Measurements from ENCODE around the gene TNFRSF8. TPM values are rescaled to one million over a fixed set of nuclear protein-coding genes. Genes with fewer than 3 reads are reported as not detected.

The TNFRSF8 gene
- total RNA-seq, 1 donor from 2014 or later = 0.18 TPM

DNA sequence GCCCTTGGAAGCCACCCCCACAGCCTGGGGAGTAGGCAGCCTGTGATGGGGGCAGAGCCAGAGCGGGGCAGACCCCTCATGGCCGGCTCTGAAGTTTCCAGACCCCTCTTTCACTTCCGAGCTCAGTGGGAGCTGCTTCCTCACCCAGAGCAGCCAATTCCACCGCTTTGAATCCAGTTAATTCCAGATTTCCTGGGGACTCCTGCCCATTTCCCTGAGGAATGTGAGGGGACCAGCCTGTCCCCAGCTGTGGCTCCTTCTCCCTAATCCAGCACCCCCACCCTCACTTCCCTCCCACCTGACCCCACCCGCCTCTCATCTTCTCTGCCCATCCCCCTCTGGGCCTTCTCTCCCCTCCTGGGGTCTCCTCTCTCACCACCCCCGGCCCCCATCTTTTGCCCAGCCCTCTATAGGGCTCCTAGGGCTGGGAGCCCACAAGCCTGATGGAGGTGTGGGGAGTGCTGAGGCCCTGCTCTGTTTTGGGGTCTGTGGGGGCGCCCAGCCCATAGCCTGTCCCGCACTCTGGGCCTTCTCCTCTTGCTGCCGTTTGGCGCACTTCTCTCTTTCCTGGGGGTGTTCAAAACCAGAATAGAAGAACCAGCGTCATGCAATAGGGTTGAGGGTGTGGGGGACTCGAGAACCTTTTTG lies 77.5 kb downstream of the TNFRSF8 start:
- DNase-seq (ENCODE audit: extremely low read depth, low read depth, low spot score) = no peak

DNA sequence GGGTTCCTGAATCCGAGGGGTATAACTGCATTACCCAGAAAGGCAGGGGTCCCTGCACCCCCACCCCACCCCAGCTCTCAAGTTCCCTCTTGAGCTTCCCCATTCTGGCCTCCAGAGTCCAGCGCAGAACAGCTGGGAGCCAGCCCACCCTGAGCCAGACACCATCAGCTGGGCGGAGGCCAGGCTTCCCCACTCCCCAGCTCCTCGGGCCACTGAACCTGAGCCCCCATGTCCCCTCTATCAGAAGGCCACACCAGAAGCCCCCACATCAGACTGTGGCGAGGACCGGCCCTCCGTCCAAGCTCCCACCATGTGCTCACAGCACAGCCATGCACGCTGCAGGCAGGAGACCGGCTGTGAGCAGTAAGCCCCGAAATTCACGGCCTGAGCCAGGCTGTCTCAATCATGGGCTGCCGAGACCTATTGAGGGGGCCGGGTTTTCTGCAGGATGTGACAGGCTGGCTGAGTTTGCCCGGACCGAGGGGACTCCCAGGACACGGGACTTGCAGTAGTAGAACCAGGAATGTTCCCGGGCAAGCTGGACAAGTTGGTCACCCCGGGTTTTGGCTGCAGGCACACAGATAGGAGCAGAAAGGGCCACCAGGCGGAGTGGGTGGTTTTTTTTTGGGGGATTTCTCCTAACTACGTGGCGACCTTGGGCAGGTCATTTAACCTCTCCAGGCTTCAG lies 78.2 kb downstream of the TNFRSF8 start:
- DNase-seq (ENCODE audit: extremely low read depth, low read depth, low spot score) = no peak

DNA sequence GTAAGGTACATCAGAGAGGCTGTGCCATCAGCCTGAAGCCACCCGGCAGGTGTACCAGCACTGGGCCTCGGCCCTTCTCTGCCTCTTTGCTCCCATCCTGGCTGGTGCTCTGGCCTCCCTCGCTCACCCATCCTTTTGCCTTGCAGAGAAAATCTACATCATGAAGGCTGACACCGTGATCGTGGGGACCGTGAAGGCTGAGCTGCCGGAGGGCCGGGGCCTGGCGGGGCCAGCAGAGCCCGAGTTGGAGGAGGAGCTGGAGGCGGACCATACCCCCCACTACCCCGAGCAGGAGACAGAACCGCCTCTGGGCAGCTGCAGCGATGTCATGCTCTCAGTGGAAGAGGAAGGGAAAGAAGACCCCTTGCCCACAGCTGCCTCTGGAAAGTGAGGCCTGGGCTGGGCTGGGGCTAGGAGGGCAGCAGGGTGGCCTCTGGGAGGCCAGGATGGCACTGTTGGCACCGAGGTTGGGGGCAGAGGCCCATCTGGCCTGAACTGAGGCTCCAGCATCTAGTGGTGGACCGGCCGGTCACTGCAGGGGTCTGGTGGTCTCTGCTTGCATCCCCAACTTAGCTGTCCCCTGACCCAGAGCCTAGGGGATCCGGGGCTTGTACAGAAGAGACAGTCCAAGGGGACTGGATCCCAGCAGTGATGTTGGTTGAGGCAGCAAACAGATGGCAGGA lies 79.2 kb downstream of the TNFRSF8 start:
- no peak for DNase-seq (ENCODE audit: extremely low read depth, low read depth, low spot score)

DNA sequence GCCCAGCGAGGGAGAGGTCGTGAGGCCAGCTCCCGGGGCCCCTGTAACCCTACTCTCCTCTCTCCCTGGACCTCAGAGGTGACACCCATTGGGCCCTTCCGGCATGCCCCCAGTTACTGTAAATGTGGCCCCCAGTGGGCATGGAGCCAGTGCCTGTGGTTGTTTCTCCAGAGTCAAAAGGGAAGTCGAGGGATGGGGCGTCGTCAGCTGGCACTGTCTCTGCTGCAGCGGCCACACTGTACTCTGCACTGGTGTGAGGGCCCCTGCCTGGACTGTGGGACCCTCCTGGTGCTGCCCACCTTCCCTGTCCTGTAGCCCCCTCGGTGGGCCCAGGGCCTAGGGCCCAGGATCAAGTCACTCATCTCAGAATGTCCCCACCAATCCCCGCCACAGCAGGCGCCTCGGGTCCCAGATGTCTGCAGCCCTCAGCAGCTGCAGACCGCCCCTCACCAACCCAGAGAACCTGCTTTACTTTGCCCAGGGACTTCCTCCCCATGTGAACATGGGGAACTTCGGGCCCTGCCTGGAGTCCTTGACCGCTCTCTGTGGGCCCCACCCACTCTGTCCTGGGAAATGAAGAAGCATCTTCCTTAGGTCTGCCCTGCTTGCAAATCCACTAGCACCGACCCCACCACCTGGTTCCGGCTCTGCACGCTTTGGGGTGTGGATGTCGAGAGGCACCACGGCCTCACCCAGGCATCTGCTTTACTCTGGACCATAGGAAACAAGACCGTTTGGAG lies 80.0 kb downstream of the TNFRSF8 start:
- DNase-seq (ENCODE audit: extremely low read depth, low read depth, low spot score) = no peak

DNA sequence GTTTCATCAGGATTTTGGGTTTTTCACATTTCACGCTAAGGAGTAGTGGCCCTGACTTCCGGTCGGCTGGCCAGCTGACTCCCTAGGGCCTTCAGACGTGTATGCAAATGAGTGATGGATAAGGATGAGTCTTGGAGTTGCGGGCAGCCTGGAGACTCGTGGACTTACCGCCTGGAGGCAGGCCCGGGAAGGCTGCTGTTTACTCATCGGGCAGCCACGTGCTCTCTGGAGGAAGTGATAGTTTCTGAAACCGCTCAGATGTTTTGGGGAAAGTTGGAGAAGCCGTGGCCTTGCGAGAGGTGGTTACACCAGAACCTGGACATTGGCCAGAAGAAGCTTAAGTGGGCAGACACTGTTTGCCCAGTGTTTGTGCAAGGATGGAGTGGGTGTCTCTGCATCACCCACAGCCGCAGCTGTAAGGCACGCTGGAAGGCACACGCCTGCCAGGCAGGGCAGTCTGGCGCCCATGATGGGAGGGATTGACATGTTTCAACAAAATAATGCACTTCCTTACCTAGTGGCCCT lies 80.6 kb downstream of the TNFRSF8 start:
- DNase-seq (ENCODE audit: extremely low read depth, low read depth, low spot score) = no peak

DNA sequence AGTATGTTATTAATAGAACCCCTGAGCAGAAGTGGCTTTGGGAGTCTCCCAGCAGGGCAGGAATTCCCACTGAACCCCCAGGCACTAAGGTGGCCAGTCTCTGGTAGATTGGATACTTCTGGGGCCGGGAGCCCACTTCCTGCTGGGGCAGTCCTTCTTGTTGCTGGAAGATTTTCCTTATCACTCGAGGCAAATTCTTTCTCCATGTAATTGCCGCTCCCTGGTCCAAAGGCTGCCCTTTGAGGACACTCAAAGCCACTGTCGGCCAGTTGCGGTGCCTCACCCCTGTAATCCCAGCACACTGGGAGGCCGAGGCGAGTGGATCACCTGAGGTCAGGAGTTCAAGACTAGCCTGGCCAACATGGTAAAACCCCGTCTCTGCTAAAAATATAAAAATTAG lies 81.1 kb downstream of the TNFRSF8 start:
- no peak for DNase-seq (ENCODE audit: extremely low read depth, low read depth, low spot score)

DNA sequence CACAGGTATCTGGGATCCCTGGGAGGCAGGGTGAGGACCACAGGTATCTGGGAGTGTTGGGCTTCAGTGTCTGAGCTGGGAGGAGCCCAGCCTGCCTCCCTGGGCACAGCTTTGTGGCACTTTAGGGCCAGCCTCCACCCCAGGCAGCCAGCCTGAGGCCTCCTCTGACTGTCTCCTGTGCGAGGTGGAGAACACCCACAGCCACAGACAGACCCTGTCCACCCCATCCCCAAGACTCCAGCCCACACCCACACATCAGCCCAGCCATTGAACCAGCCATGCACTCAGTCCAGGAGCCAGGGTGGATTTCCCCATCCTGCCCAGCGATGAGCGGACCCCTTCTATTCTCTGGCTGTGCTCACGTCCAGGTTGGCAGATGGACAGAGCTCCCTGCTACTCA lies 81.9 kb downstream of the TNFRSF8 start:
- DNase-seq (ENCODE audit: extremely low read depth, low read depth, low spot score) = no peak

DNA sequence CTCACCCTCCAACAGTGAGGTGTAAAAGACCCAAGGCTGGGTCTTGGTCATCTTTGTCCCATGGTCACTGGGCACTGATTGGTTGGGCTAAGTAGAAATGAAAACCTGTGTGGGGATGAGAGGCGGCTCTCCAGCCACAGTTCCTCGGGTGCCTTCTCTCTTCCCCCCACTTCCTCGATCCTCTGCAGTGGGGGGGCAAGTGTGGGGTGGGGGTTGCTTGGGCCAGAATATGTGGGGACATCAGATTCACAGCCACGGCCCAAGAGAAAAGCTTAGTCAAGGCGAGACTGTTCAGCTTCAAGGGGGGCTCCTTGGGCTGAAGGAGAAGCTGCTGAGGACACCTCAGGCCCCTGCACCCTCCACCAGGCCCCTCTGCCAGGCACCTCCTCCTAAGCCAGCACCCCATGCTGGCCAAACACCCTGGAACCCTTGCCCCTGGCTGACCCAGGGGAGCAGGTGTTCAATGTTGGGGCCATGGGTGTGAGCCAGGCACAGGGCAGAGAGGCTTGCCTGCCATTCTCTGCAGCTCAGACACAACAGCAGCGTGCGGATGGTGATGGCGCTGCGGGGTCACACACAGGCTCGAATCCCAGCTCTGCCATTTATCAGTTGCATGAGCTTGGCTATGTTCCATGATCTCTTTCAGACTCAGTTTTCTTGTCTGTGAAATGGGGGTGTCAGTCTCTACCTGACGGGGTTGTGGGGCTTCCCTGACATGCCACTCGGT lies 82.7 kb downstream of the TNFRSF8 start:
- DNase-seq (ENCODE audit: extremely low read depth, low read depth, low spot score) = no peak

DNA sequence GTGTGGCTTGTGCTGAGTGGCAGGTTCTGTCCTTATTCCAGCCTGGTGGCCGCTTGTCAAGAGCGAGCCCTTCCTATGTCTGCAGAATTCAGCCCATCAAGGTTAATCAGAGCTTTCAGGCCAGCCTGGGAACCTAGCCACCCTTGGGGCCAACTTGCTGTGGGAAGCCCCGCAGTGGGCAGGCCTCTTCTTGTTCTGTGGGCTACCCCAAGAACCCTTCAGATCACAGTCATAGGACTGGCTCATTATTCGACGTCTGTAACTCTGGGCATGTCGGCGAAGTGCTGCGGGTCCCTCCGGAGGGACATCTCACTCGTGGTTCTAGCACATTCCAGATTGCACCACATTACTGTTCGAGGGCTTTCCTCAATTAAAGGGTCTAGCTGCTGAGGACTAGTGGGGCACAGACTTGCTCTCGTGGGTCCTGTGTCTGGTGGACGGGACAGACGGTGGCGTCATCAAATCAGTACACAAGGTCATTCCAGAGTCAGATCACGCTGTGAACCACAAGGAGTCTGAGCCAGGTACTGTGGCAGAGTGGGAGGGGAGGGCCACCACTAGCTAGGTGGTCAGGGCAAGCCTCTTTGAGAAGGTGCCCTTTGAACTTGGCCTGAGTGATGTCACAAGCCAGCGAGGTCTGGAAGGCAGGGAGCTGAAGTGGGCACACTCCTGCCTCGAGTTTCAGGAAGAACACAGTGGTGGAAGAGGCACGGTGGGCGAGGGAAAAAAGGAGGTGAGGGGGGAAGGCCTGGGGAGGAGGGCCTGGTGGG lies 83.4 kb downstream of the TNFRSF8 start:
- DNase-seq (ENCODE audit: extremely low read depth, low read depth, low spot score) = no peak

DNA sequence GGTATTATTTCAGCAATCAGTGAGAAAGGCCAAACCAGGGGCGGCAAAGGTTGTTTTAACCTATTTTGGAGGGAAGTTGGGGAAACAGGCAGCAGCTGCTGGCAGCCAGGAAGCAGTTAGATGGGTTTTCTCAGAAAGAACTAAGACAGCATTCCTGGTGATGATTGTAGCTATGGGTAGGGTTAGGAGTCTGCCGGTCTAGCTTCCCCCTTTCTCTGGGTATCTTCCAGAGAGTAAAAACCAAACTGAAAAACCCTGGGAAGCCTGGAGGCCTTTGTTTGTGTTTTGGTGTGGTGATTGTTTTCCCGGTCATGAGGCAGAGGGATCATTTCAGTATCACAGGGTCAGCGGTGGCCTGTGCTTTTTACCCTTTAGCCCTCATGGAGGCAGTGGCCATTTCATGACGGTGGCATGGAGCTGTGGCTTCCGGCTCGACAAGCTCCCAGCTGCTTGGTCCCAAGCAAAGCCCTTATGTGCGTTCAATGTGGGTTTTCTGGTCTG lies 84.1 kb downstream of the TNFRSF8 start:
- DNase-seq (ENCODE audit: extremely low read depth, low read depth, low spot score) = peak; percentile 65

DNA sequence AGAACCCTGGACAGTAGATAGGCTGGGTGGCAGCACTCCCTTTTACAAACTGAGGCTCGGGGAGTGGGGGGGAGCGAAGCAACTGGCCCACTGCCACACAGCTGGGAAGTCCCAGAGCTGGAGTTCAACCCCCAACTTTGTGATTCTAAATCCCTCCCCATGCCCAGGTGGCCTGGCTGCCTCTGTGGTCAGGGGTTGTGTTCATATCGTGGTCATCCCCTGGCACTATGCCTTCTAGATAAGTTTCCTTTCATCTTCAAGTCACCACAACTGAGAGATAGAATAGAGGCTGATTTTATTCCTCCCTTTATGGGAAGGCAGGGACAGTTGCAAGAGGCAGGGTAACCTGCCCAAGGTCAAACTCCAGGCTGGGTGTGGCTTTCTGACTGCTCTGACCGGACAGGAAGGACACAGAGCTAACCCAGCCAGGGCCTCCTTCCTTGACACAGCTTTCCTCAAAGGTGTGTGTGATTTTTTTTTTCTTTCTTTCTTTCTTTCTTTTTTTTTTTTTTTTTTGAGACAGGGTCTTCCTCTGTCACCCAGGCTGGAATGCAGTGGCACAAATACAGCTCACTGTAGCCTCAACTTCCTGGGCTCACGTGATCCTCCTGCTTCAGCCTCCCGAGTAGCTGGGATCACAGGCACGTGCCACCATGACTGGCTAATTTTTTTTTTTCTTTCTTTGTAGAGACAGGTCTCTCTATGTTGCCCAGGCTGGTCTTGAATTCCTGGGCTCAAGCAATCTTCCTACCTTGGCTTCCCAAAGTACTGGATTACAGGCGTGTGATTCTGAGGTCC lies 85.3 kb downstream of the TNFRSF8 start:
- no peak for DNase-seq (ENCODE audit: extremely low read depth, low read depth, low spot score)

DNA sequence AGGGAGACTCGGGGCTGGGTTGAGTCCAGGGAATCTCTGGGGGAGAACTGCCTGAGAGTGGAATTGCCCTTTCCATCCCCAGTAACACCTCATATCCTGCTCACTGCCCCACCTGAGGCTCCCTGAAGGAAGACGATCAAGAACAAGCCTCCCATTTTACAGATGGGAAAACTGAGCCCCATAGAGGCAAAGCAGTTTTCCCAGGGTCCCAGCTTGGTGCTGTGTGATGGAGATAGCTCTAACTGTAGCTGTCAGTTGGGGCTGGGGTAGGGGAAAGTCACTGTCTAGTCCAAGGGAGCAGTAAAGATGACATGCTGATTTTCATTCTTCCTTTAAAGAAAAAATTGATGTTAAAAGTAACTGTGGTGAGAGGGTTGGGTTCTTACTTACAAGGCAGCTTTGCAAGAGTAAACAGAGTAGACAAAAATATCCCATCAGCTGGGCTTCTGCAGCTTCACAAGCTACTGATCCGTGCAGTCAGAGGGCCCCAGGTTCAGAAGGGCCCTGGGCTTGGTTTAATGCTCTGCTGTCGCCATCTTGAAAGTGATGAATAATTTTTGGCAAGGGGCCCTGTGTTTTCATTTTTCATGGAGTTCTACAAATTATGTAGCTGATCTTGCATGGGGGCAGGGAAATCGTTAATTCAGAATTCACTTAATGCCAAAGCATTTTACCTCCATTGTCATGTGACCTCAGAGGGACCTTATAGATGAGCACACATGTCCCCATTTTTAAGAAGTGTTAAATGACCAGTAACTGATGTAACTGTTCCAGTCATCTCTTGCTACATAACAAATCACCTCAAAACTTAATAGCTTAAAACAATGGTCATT lies 86.1 kb downstream of the TNFRSF8 start:
- no peak for DNase-seq (ENCODE audit: extremely low read depth, low read depth, low spot score)

DNA sequence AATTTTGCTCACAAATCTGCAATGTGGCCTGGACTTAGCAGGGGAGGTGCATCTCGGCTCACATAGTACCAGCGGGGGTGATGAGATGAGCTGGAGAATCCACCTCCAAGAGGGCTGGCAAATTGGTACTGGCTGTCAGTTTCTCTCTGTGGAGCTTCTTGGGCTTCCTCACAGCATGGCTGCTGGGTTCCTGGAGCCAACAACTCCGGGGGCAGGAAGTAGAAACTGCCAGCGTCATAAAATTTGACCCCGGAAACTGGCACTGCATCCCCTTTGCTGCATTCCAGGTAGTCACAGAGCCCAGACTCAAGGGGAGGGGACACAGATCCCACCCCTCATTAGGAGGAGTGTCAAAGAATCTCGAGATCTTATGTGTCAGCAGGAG lies 86.7 kb downstream of the TNFRSF8 start:
- DNase-seq (ENCODE audit: extremely low read depth, low read depth, low spot score) = no peak

DNA sequence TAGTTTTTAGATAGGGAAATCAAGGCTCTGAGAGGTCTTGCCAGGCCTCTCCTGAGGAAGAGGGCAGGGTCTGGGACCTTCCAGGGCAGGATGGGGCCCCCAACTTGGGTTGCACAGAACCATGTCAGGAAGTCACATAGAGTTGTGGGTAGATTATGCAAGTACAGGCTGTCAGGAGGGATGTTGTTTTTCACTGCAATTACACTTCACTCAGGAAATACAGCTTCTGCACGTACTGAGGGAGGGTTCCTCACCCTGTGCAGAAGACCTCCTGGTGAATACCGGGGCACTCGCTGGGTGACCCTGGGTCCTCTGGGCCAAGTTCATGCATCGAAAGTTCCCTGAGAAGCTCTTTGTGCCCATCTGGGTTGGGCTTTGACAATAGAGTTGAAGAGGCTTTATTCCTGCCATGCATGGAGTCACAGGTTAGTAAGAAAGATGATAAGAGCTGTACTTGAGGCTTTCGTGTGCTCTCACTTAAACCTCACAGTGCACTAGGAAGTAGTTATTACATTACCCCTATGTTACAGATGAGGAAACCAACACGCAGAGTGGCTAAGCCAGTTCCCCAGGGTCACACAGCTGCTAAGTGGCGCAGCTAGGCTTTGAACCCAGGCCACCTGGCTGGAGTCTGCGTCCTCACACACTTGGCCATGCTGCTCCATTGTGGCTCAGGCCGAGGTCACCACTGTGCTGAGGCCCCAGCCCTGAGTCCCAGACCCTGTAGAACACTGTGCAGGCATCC lies 87.5 kb downstream of the TNFRSF8 start:
- no peak for DNase-seq (ENCODE audit: extremely low read depth, low read depth, low spot score)

DNA sequence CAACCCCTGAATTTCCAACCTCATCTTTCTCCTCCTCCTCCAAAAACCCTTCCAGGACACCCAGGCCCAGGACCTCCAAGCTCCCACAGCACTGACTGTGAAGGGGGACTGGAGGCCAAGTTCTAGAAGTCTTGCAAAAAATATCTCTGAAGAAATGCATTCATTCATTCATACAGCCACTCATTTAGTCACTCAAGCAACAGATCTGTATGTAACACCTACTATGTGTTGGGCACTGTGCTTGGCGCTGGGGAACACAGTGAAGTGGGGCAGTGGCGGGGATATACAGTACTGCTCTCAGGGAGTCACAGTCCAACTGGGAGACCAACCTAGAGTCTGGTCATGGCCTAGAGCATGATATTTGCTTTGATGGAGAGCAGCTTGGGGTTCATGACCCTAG lies 88.4 kb downstream of the TNFRSF8 start:
- DNase-seq (ENCODE audit: extremely low read depth, low read depth, low spot score) = no peak

DNA sequence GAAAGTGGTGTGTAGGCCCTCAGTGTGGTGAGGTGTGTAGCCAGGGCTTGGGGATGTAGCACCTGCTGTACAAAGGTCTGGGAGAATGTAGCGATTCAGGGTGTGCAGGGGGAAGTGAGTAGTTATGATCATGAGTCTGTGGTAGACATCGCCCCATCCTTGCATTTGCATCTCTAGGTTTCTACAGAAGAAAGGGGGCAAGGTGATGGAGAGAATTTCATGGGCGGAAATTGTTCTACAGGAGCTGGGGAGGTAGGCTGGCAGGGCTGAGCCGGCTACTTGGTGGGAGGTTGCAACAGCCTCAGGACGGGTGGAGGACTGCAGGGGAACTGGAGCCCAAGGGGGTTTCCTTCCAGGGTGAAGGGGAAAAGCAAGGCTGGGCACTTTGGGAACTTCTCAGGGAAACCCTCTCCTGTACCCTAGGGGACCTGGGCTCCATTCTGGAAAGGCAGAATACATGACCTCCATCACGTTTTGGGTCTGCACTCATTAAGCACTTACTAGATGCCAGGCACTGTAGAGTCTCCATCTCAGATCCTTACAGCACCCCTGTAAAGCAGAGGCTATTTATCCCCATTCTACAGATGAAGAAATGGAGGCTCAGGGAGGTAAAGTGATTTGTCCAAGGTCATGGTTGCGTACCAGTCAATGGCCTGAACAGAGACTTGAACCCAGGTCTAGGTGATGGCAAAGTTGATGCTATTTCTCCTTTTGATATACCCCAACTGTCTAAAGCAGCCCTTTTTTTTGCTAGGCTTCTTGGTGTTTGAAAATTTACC lies 89.2 kb downstream of the TNFRSF8 start:
- no peak for DNase-seq (ENCODE audit: extremely low read depth, low read depth, low spot score)
